Islet of Langerhans (tissue), 1 donor: ENCODE data around the gene EPB41L4B.
"Not testable (repeated sequence)": the region's sequence is repeated elsewhere in the genome, so short reads cannot be mapped to it uniquely, and the experiment has no call there.

Experiments
- FAIRE-seq: peaks from one replicate; lab custom pipeline; 2011; peaks lifted over from hg19 to GRCh38; lab: Jason Lieb, UNC

The EPB41L4B gene

DNA sequence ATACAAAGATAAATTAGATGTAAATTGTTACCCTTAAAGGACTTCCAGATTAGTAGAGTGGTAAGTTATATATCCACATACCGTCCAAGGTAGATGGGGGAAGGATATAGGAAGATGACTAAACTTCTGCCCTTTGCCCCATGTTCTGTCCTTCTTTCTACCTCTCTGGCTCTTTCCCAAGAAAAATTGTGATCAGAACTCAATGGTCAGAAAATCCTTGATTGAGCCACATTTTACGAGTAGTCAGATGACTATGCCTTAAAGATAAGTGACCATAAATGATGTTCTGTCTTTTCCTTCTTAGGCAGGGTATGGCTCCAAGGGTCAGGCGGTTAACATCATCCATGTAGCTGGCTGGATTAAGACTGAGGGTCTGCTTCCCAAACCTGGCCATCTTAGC is 158.2 kb downstream of the EPB41L4B start:
- no peak for FAIRE-seq

DNA sequence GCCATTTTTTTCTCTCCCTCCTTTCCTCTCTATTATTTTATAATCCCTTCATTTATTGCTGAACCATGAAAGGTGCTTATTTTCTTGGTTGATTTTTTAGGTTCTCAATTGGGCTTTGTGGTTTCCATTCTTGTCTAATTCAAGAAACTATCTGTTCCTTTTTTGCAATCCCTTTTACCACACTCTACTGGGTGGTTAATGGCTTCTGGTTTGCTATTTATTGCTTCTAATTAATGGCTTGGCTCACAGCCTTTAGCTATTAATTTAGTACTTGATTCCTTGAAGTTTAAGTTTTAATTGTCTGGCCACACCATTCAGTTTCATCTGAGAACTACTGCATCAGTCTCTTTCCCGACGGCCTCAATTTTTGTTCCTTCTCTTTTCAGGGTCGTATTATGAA is 159.4 kb downstream of the EPB41L4B start:
- FAIRE-seq: no peak

DNA sequence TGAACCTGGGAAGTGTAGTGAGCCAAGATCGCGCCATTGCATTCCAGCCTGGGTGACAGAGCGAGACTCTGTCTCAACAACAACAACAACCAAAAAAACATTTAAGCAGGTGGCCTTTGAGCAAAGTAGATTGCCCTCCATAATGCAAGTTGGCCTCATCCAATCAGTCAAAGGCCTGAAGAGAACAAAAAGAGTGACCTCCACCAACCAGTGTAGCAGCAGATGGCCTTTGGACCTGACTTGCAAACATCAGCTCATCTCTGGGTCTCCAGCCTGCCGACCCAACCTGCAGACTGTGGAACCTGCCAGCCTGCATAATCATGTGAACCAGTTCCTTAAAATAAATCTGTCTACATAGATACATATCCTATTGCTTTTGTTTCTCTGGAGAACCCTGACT is 161.3 kb downstream of the EPB41L4B start:
- no peak for FAIRE-seq

DNA sequence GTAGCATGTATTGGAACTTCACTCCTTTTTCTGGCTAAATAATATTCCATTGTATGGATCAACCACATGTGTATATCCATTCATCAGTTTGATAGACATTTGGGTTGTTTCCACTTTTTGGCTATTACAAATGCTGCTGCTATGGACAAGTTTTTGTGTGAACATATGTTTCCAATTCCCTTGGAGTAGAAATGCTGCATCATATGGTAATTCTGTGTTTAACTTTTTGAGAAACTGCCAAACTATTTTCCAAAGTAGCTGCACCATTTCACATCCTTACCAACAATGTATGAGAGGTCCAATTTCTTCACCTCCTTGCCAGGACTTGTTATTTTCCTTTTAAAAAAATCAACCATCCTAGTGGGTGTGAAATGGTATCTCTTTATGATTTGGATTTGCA is 162.2 kb downstream of the EPB41L4B start:
- no peak for FAIRE-seq

DNA sequence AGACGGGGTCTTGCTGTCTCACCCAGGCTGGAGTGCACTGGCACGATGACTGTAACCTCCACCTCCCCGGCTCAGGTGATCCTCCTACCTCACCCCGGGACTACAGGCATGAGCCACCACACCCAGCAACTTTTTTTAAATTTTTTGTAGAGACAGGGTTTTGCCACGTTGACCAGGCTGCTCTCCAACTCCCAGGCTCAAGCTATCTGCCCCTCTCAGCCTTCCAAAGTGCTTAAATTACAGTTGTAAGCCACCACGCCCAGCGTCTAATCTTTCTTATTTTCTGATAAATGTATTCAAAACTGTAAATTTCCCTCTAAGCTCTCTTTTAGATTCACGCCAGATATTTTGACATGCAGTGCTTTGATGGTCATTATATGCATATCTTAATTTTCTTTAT is 164.2 kb downstream of the EPB41L4B start:
- FAIRE-seq: no peak

DNA sequence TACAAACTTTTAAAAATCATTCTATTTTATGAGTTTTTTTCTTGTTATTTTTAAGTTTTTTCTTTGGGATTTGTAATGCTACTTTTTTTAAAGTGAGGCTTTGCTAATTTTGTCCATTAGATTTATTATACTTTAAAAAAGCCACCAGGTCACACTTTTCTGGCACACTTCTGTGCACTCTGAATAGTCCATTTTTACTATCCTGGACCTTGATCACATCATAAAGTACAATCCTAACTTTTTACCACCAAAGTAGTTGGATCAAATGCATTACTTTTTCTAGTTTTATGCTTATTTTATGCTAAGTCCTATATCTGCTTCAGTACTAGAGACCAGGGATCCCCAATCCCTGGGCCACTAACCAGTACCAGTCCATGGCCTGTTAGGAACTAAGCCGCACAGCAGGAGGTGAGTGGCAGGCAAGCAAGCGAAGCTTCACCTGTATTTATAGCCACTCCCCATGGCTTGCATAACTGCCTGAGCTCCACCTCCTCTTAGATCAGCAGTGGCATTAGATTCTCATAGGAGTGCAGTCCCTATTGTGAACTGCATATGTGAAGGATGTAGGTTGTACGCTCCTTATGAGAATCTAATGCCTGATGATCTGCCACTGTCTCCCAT is 169.8 kb downstream of the EPB41L4B start:
- no peak for FAIRE-seq

DNA sequence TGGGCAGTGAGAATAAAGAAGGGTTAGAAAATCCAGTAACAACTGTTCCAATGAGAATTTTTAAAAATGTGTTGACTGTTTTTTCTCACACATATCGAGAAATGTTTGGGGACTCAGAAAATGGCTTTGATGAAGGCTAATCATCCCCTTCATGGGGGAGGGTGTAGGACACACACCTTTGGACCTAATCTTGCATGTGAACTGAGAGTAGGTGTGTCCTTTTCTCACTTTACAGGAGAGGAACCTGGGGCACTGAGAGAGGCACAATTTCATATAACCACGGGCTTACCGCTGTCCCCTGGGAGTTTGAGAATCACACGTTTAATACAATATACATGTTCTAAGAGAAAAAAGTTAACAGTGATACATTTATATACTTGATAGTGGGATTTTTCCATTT is 171.1 kb downstream of the EPB41L4B start:
- no peak for FAIRE-seq

DNA sequence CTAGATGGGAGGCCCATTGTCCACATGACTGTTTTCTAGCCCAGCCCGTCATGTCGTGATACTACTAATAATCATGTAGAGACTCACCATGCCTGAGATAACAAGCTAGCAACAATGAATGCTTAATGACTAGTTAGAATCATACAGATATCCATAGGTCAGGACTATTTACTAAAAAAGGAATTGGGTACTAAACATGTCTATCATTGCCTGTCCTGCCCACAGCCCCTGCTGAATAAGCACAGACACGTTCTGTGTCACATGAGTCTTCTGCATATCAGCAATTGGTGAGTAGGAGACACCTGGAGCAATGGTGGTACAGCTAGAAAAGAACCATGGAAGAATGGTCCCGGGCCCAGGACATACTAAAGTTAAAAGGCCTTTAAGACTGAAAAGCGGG is 171.8 kb downstream of the EPB41L4B start:
- FAIRE-seq: no peak

DNA sequence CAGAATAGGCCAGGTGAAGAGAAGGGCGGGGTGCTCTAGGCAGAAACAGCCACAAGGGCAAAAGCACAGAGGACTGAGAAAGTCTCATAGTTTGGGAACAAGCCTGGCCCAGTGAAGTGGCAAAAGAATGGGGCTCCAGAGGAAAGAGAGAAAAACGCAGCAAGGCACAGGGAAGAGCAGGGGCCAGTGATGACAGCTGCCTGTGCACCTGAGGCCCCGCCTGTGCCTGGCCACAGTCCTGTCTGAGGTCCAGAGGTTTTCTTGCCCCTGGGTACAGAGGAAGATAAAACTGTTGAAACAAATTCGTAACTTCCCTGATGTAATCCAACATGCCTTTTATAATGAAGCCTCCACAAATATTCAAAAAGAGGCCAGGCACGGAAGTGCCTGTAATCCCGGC is 175.8 kb downstream of the EPB41L4B start:
- FAIRE-seq: no peak

DNA sequence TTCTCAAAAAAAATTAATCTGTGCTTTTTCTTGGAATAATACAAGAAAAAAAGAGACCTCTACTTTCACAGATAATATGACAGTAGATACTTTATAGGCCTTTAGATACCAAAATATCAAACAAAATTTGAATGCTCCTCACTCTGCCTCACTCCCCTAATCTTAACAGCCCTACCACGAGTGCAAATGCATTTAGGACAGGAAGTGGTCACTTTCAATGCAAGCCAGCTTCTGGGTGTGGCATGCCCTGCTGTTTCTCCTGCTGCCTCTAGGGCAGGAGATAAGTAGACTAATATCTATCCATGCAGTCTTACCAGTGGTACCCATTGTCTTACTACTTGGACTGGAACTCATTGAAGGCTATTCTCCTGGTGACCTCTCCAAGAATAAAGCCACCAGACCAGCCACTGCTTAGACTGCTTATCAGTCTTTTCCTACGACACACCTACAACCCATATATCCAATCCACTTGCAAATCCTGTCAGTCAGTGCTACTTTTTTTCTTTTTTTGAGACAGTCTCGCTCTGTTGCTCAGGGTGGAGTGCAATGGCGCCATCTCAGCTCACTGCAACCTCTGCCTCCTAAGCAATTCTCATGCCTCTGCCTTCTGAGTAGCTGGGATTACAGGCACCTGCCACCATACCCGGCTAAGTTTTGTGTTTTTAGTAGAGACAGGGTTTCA is 176.8 kb downstream of the EPB41L4B start:
- FAIRE-seq: no peak

DNA sequence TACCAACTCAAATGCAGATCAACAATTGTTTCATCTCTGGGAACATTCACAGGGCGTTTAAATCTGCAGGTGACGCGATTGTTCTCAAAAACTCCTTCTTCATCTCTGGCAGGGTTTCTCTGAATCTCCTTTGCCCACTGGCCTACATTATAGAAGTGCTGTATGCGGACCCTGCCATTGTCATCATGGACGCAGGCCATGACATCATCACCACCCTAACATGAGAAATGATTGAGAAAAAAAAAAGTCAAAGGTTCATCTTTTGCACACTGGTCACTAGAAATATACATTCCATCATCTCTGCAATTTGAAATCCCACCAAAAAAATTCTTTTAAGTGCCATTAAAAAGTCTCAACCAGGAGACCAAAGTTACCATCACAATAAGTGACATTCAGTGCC is 179.5 kb downstream of the EPB41L4B start:
- FAIRE-seq: no peak

DNA sequence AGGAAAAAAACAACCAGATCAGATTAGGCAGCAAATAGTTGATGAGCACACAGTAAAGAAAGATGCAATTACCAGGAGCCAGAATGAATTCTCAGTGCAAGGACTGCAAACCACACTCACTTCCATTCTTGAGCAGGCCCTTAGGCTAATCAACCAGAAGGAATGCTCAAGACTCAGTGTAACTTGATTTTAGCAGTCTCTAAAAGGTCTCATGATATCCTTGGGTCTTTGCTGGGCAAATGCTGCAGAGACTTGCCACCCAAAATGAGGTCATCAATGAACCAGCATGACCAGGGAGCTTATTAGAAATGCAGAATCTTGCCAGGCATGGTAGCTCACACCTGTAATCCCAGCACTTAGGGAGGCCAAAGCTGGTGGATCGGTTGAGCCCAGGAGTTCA is 181.0 kb downstream of the EPB41L4B start:
- no peak for FAIRE-seq

DNA sequence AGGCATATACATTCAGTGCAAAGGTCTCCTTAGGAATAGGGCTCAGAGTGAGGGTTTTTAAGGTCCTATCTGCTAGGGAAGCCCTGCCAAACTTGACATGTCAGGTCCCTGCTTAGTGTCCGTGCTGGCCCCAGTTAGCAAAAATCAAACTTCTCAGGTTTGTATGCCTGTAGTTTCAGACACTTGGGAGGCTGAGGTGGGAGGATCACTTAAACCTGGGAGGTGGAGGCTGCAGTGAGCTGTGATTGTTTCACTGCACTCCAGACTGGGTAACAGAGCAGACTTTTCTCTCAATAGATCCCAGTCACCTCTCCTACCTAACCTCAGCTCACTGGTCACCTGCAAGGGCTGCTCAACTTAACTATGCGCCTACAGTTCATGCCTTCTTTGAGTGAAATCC is 182.4 kb downstream of the EPB41L4B start:
- no peak for FAIRE-seq

DNA sequence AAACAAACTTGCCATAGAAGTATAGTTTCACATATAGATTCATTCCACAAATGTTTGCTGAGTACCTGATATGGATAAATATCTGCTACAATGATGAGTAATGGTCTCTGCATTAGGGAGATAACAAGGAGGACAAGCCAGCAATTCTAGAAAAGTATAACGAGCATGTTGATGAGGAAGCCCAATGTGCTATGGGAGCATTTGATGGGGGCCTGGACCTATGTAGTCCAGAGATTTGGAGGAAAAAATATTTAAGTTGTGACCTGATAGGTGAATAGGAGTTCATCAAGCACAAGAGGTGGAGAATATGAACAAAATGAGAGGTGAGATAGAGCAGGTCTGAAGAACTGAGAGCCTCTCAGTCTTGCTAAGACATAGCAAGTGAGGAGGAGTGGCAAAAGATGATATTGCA is 186.7 kb downstream of the EPB41L4B start:
- no peak for FAIRE-seq

DNA sequence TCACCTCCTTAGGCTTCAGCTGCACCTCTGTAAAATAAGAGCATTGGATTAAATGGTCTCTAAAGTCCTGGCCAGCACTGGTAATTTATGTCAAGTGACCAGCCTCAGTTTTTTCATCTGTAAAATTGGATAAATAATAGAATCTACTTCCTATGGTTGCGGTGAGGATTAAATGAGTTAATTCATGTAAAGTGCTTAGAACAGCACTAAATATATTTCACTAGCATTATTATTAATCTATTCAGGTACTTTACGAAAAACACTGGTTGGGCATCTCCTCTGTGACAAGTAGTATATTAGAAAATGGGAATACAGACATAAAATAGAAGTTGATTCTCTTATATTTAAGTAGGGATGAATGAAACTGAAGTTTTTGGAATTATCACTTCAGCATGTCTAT is 187.3 kb downstream of the EPB41L4B start:
- FAIRE-seq: no peak

DNA sequence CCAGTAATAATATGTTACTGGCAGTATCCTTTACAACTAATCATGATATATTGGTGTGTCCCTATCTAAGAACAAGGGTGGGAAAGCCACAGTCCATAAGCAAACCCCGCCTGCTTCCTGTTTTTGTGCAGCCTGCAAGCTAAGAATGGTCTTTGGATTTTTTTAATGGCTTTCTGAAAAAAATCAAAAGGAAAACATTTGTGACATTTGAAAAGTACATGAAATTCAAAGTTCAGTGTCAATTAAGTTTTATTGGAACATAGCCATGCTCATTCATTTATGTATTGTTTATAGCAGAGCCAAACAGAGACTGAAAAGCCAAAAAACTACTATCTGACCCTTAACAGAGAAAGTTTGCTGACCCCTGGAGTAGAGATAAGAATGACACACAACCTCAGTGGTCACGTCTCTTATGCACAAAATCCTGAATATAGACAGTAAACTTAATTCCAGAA is 188.3 kb downstream of the EPB41L4B start:
- no peak for FAIRE-seq

DNA sequence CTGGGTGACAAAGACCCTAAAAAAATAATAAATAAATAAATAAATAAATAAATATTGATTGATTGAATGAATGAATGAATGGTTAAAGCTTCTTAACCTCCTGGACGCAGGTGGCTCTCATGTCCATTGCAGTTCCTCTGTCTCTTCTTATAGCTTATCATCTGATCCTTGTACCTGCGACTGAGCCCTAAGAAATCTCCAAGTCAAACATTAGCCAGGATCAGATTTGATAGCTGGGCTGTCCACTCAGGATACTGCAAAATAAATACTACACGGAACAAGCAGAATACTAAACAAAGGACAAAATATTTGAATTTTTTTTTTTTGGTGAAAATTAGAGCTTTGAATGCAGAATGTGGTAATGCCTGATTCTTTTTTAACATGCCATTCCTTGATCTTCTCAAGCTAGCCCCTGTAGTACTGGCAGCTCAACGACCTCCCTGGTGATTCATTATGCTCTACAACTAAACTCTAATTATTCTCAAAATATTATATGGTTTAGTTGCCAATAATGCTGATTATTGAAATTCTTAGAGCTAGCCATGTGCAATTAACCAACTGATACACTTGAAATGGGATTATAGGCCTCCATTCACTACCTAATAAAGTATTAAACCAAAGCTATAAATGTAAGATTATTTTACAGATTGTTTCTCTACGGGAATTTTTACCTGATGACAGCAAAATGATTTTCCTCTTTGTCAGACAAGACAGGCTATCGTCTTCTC is 191.2 kb downstream of the EPB41L4B start:
- no peak for FAIRE-seq

DNA sequence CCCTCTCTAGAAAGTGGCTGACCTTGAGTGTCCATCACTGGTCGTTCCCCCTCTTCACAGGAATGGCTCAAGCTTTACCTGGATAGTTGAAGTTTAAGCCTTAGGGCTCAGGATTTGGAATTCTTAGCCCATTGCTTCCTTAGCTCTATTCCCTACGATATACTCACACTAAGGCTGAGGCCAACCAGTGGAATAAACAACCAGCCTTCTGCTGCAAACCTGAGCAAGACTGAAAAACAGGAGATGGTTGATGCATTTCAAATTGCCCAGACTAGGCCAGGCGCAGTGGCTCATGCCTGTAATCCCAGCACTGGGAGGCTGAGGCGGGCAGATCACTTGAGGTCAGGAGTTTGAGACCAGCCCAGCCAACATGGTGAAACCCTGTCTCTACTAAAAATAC is 194.2 kb downstream of the EPB41L4B start:
- FAIRE-seq: not testable (repeated sequence)

DNA sequence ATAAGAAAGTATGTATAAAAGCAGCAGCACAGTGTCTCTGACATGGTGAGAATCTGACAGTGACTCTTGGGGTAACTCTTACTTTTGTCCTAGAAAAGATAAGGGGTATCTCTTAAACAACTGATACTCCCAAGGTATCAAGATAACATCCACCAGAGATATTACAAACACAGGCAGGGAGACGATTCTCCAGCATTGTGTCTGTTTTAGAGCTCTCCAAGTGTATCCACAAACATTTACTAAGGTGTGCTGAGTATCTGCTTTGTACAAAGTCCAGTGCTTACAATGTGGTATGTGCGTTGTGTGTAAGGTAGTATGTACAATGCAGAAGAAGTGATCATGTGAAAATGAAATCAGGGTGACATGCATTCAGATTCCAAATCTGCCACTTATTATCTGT is 196.7 kb downstream of the EPB41L4B start:
- no peak for FAIRE-seq

DNA sequence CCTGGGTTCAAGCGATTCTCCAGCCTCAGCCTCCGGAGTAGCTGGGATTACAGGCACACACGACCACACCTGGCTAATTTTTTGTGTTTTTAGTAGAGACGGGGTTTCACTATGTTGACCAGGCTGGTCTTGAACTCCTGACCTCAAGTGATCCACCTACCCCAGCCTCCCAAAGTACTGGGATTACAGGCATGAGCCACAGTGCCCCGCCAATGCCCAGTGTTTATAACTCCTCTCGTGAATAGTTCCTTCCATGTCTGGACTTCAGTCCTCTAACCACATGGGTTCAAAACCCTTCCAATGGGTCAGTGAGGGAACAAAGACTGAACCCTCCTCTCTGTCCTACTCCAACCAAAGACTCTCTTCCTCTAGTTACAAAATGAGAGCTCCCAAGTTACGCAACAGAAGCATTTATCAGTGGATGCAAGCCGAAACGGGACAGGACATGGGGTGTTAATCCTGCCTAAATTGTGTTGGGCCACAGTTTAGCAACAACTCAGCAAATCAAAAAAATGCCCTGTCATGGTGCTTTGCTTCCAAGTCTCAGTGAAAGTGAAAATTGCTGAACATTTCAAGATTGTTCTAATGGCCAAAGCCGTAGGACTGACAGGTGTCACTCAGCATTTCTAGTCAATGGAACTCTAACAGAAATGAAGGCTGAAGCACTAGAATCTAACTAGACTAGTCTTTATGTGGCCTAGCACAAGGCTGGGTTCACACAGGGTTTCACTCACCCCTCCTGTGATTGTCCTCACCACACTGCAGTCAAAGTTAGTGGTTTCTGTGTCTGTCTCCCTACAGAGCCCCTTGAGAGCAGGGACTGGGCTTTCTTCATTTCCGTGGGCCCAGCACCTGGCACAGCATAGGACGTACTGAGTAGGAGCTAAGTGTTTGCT is 197.9 kb downstream of the EPB41L4B start:
- FAIRE-seq: no peak
